K562 (cell line): ENCODE results near the gene DNAAF2. TPM values are rescaled to one million over a fixed set of nuclear protein-coding genes. Genes with fewer than 3 reads are reported as not detected.

Source experiments
- GTF2F1 ChIP-seq: IDR thresholded peaks from 2 replicates; pipeline ENCODE4 v1.6.1; 2011; ENCODE audit warnings: low read depth, low read length, improper control_type of control experiment
- HMG20A ChIP-seq: fragments of 450-650 bp; formaldehyde crosslinking; conservative IDR thresholded peaks from 2 replicates; pipeline ENCODE4 v1.4.0; 2020; ENCODE audit warnings: mild to moderate bottlenecking, mixed read lengths
- HMGN3 ChIP-seq: IDR thresholded peaks from 2 replicates; pipeline ENCODE4 v1.6.1; 2011; ENCODE audit warnings: borderline replicate concordance, low read depth, mild to moderate bottlenecking, mixed read lengths, low read length; ENCODE audit not compliant: insufficient read length; ENCODE audit errors: extremely low read depth
- MGA ChIP-seq: fragments of 450-650 bp; IDR thresholded peaks from 2 replicates; pipeline ENCODE4 v1.6.1; 2016; ENCODE audit warnings: mild to moderate bottlenecking, moderate library complexity
- MYNN ChIP-seq, 2 experiments: sonication (generic); formaldehyde crosslinking in 1 of 2; IDR thresholded peaks; 2 replicates each; pipeline versions ENCODE4 v1.5.0 to v1.6.1; 2016 to 2020; ENCODE audit warnings: antibody characterized with exemption in 1 of 2, missing genetic modification reagents in 1 of 2
- POLR2AphosphoS2 ChIP-seq: IDR thresholded peaks from 2 replicates; pipeline ENCODE4 v1.6.1; 2012; ENCODE audit warnings: low read length, improper control_type of control experiment
- RAD21 ChIP-seq, 2 experiments: fragments of 250-450 bp in 1 of 2; fragments of 450-650 bp in 1 of 2; sonication (Bioruptor Pico) in 1 of 2; formaldehyde crosslinking in 1 of 2; IDR thresholded peaks in 1 of 2; conservative IDR thresholded peaks in 1 of 2; 2 replicates each; pipeline versions ENCODE4 v1.4.0 to v1.8.0; 2020 to 2022; ENCODE audit warnings: mild to moderate bottlenecking in 2 of 2, moderate library complexity in 1 of 2
- SREBF1 ChIP-seq: fragments of 150-350 bp; IDR thresholded peaks from 2 replicates; pipeline ENCODE4 v1.6.1; 2014; ENCODE audit warnings: antibody characterized with exemption, low read depth, low read length, borderline replicate concordance
- ZBTB49 ChIP-seq: sonication (generic); formaldehyde crosslinking; IDR thresholded peaks from 2 replicates; pipeline ENCODE4 v1.8.0; 2022; ENCODE audit warnings: missing genetic modification reagents, mild to moderate bottlenecking, borderline replicate concordance
- ZNF384 ChIP-seq: IDR thresholded peaks from 2 replicates; pipeline ENCODE4 v1.6.1; 2012; ENCODE audit warnings: low read depth, low read length, improper control_type of control experiment
- polyA plus RNA-seq, 8 experiments: library from polyadenylated mRNA; depleted of rRNA in 4 of 8; stranded (reverse) in 5 of 8; unstranded in 3 of 8; fragments of >200 nt; fragmentation: Nextera tagmentation in 2 of 8; fragmentation: Illumina TruSeq in 1 of 8; extraction: Ambion mirVana in 2 of 8; extraction: Trizol in 1 of 8; gene quantifications; 2 replicates each; pipeline versions ENCODE4 v1.2.1 to v1.2.3, GENCODE V29; 2011 to 2014; ENCODE audit warnings: inconsistent platforms in 1 of 8, missing spikeins in 1 of 8
- total RNA-seq, 7 experiments: library from RNA; depleted of rRNA in 6 of 7; stranded (reverse); fragments of >200 nt in 6 of 7; fragmentation: Illumina TruSeq in 2 of 7; extraction: Trizol in 2 of 7; gene quantifications; 2 replicates each; pipeline versions ENCODE4 v1.2.1 to v1.2.3, GENCODE V29; 2011 to 2021; ENCODE audit warnings: low replicate concordance in 1 of 7

The DNAAF2 gene
- total and polyA plus RNA-seq, 9 of the 15 experiments (the other 6 are each of a cell fraction or from before 2014, with no cell fraction given), result 2.4 to 14.6 (median 11.1) TPM

- TF ChIP-seq ZBTB49 (CRISPR knock-in tag), result no peak
- TF ChIP-seq HMGN3, result peak; percentile 70
- peak; percentile 39; the same call in 1 of the 2 replicates for TF ChIP-seq MYNN (IDR thresholded peaks at IDR 0.05)
- TF ChIP-seq MYNN (CRISPR knock-in tag; IDR thresholded peaks at IDR 0.05), result no peak
- TF ChIP-seq POLR2AphosphoS2, result no peak; the same call in 1 of the 2 replicates
- 0 out of 4 replicates have a peak, but pooled peaks of 1 of the 2 experiments have one; percentile 5 for TF ChIP-seq RAD21 (CRISPR knock-in tag; conservative IDR thresholded peaks at IDR 0.05 in 1 of 2, IDR thresholded peaks at IDR 0.05 in 1 of 2)
- 0 out of 2 replicates have a peak, but pooled peaks have one; percentile 31 for TF ChIP-seq MGA
- TF ChIP-seq ZNF384, result peak; percentile 33; the same call in 1 of the 2 replicates
- no peak for TF ChIP-seq HMG20A
- peak; percentile 56; the same call in 1 of the 2 replicates for TF ChIP-seq GTF2F1
- peak; percentile 71; the same call in 1 of the 2 replicates for TF ChIP-seq SREBF1
Observed at GRCh38 chr14:49620182-49621113, 14.6 kb downstream of the DNAAF2 start, which contains the start of the genes MGAT2 and RPL36AL (continued).
